Liver (tissue), 3 donors: ENCODE data around the gene CPLX4.

Source experiments
- CTCF ChIP-seq: fragments of 150-350 bp; IDR thresholded peaks from 2 replicates; pipeline ENCODE4 v1.5.1; 2017; ENCODE audit warnings: improper control_type of control experiment, low read depth, low read length; ENCODE audit not compliant: missing input control
- EGR1 ChIP-seq, 2 donors: IDR thresholded peaks; 2 replicates each; pipeline ENCODE4 v1.6.1; 2016 to 2018; ENCODE audit warnings: antibody characterized with exemption in 2 of 2, low read depth in 2 of 2
- GABPA ChIP-seq, 2 donors: IDR thresholded peaks in 1 of 2; conservative IDR thresholded peaks in 1 of 2; 2 replicates each; pipeline ENCODE4 v1.6.1; 2016; ENCODE audit warnings: antibody characterized with exemption in 2 of 2, mild to moderate bottlenecking in 1 of 2, moderate library complexity in 1 of 2
- HNF4A ChIP-seq, 2 donors: conservative IDR thresholded peaks; 2 replicates each; pipeline ENCODE4 v1.6.1; 2016; ENCODE audit warnings: antibody characterized with exemption in 2 of 2, mild to moderate bottlenecking in 2 of 2
- HNF4G ChIP-seq: IDR thresholded peaks from 2 replicates; pipeline ENCODE4 v1.6.1; 2016; ENCODE audit warnings: antibody characterized with exemption
- JUND ChIP-seq, 2 donors: IDR thresholded peaks; 2 replicates each; pipeline ENCODE4 v1.6.1; 2016; ENCODE audit warnings: antibody characterized with exemption in 2 of 2
- RAD21 ChIP-seq, 2 donors: IDR thresholded peaks; 2 replicates each; pipeline ENCODE4 v1.6.1; 2016; ENCODE audit warnings: antibody characterized with exemption in 2 of 2, mild to moderate bottlenecking in 2 of 2
- REST ChIP-seq: IDR thresholded peaks from 2 replicates; pipeline ENCODE4 v1.6.1; 2016; ENCODE audit warnings: antibody characterized with exemption, mild to moderate bottlenecking
- RXRA ChIP-seq, 2 donors: IDR thresholded peaks; 2 replicates each; pipeline ENCODE4 v1.6.1; 2017 to 2018; ENCODE audit warnings: antibody characterized with exemption in 2 of 2, mild to moderate bottlenecking in 1 of 2
- SP1 ChIP-seq: IDR thresholded peaks from 2 replicates; pipeline ENCODE4 v1.6.1; 2018; ENCODE audit warnings: antibody characterized with exemption, mild to moderate bottlenecking
- TAF1 ChIP-seq: conservative IDR thresholded peaks from 2 replicates; pipeline ENCODE4 v1.6.1; 2016; ENCODE audit warnings: antibody characterized with exemption, mild to moderate bottlenecking
- YY1 ChIP-seq: IDR thresholded peaks from 2 replicates; pipeline ENCODE4 v1.6.1; 2016; ENCODE audit warnings: antibody characterized with exemption, mild to moderate bottlenecking
- TF ChIP-seq, protein P1 (sequence below): IDR thresholded peaks from 2 replicates; pipeline ENCODE4 v1.6.1; 2016; ENCODE audit warnings: antibody characterized with exemption
- donor health status: healthy.
- donor health status: healthy.

GRCh38 chr18:59274533-59274928, 43.9 kb downstream of the CPLX4 start:
- TF ChIP-seq GABPA (IDR thresholded peaks at IDR 0.05 in 1 of 2, conservative IDR thresholded peaks at IDR 0.05 in 1 of 2) (no peak), CTCF (no peak), RXRA (IDR thresholded peaks at IDR 0.05) (no peak), RAD21 (IDR thresholded peaks at IDR 0.05) (no peak), HNF4G (no peak), TAF1 (no peak), YY1 (no peak), REST (no peak), HNF4A (conservative IDR thresholded peaks at IDR 0.05) (no peak), JUND (IDR thresholded peaks at IDR 0.05) (no peak), EGR1 (IDR thresholded peaks at IDR 0.05; ENCODE audit: low read depth in 2 of 2) (no peak), SP1 (no peak)
- TF ChIP-seq, protein P1, sequence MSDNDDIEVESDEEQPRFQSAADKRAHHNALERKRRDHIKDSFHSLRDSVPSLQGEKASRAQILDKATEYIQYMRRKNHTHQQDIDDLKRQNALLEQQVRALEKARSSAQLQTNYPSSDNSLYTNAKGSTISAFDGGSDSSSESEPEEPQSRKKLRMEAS: no peak
